Sigmoid colon (tissue), 7 donors: ENCODE data around the gene NRP2. TPM values are rescaled to one million over a fixed set of nuclear protein-coding genes. Genes with fewer than 3 reads are reported as not detected.
A peak's percentile ranks its signal among the peaks of the same experiment; 100 is the strongest.

Source experiments
- DNase-seq: peaks from one replicate; pipeline ENCODE4 v3.0.0-alpha.2; 2019
- H3K27ac ChIP-seq, 4 donors: fragments of 200-600 bp; sonication (generic); one replicate each; pipeline ENCODE4 v1.5.1; 2016 to 2019; ENCODE audit warnings: mild to moderate bottlenecking in 1 of 4
- H3K27me3 ChIP-seq, 3 donors: fragments of 200-600 bp; sonication (generic); one replicate each; pipeline ENCODE4 v1.5.1; 2019; ENCODE audit warnings: mild to moderate bottlenecking in 1 of 3
- H3K36me3 ChIP-seq, 4 donors: fragments of 200-600 bp; sonication (generic); one replicate each; pipeline ENCODE4 v1.5.1; 2016 to 2019
- H3K4me1 ChIP-seq, 4 donors: fragments of 200-600 bp; sonication (generic); one replicate each; pipeline ENCODE4 v1.5.1; 2017 to 2019
- H3K4me3 ChIP-seq, 4 donors: fragments of 200-600 bp; sonication (generic); one replicate each; pipeline ENCODE4 v1.5.1; 2017 to 2019; ENCODE audit warnings: mild to moderate bottlenecking in 2 of 4, moderate library complexity in 1 of 4
- H3K9me3 ChIP-seq, 4 donors: fragments of 200-600 bp in 3 of 4; sonication (generic) in 3 of 4; one replicate each; pipeline versions ENCODE4 v1.5.1 to v1.6.1; 2013 to 2019
- CTCF ChIP-seq, 4 experiments: fragments of 450-650 bp in 3 of 4; fragments of 200-600 bp in 1 of 4; IDR thresholded peaks; one replicate each; pipeline ENCODE4 v1.5.1; 2016 to 2019; ENCODE audit warnings: antibody characterized with exemption in 4 of 4, mild to moderate bottlenecking in 3 of 4, moderate library complexity in 2 of 4
- EP300 ChIP-seq, 4 donors: sonication (generic); formaldehyde crosslinking; IDR thresholded peaks; one replicate each; pipeline ENCODE4 v1.6.1; 2017; ENCODE audit warnings: antibody characterized with exemption in 4 of 4
- POLR2A ChIP-seq, 2 donors: fragments of 450-650 bp; IDR thresholded peaks; one replicate each; pipeline ENCODE4 v1.6.1; 2016; ENCODE audit warnings: antibody characterized with exemption in 2 of 2, mild to moderate bottlenecking in 2 of 2, moderate library complexity in 2 of 2
- POLR2AphosphoS5 ChIP-seq, 4 donors: sonication (generic); formaldehyde crosslinking; IDR thresholded peaks; one replicate each; pipeline ENCODE4 v1.6.1; 2017; ENCODE audit warnings: antibody characterized with exemption in 4 of 4
- WGBS, 2 donors: extraction: QIAGEN DNeasy Blood & Tissue Kit; methylation state at CpG; one replicate each; pipeline ENCODE4 v1.1.7; 2013; 5-methylcytosine and 5-hydroxymethylcytosine counted together
- intact Hi-C: fragments of 100-400 bp; cut with DNase I; formaldehyde crosslinking; loops from one replicate; pipeline ENCODE4 v1.15.1; 2023
- polyA plus RNA-seq, 3 donors: library from polyadenylated mRNA; stranded (reverse); fragments of 200-250 nt; gene quantifications; one replicate each; pipeline ENCODE4 v1.2.3, GENCODE V29; 2013
- total RNA-seq, 4 donors: library from RNA; depleted of rRNA; stranded (reverse); fragments of >200 nt; gene quantifications; one replicate each; pipeline ENCODE4 v1.1.0, GENCODE V29; 2016
- donor health status: healthy with polysubstance abuse.
- donor health status: Bipolar disorder and iron deficiency.
- donor health status: healthy.

Gene NRP2
- total and polyA plus RNA-seq, 7 donors = 2.5 to 348 (median 207) TPM

GRCh38 chr2:205727174-205727573, 44.9 kb downstream of the NRP2 start:
- no peak overlapping the region for H3K4me3 ChIP-seq
- intact Hi-C loops = no loop called here
- H3K27ac ChIP-seq = peak overlapping the region; percentile 83 to 99 (median 94)
- H3K27me3 ChIP-seq = no peaks in the 10 kb centered on the region
- no peaks in the 10 kb centered on the region for H3K9me3 ChIP-seq
- H3K36me3 ChIP-seq = peaks cover 48 to 97% (median 74%) of the 10 kb centered on the region in 4 donors
- H3K4me1 ChIP-seq = peaks cover 0 to 100% (median 95%) of the 10 kb centered on the region in 4 donors
- WGBS, 2 donors = 41 to 83% methylated on average over 2 of the region's 2 CpGs
- TF ChIP-seq POLR2AphosphoS5 (IDR thresholded peaks at IDR 0.05) = no peak
- TF ChIP-seq CTCF (IDR thresholded peaks at IDR 0.05) = no peak
- no peak for TF ChIP-seq POLR2A (IDR thresholded peaks at IDR 0.05)
- no peak for TF ChIP-seq EP300 (IDR thresholded peaks at IDR 0.05)
- no peak for DNase-seq

- intact Hi-C loops = no loop called here
- TF ChIP-seq CTCF (IDR thresholded peaks at IDR 0.05) (no peak), POLR2AphosphoS5 (IDR thresholded peaks at IDR 0.05) (peak in 1 of 4 donors; percentile 3)
- H3K4me3 ChIP-seq = no peak overlapping the region
- H3K4me1 ChIP-seq = peaks cover 0 to 100% (median 95%) of the 10 kb centered on the region in 4 donors
- peak overlapping the region; percentile 83 to 99 (median 94) for H3K27ac ChIP-seq
- H3K36me3 ChIP-seq = peaks cover 37 to 91% (median 67%) of the 10 kb centered on the region in 4 donors
- H3K9me3 ChIP-seq = no peaks in the 10 kb centered on the region
- DNase-seq = no peak
- no peaks in the 10 kb centered on the region for H3K27me3 ChIP-seq
- WGBS, 2 donors = 91 to 92% methylated on average over 7 of the region's 7 CpGs
Measured at GRCh38 chr2:205728366-205728765, 46.1 kb downstream of the NRP2 start.

- H3K9me3 ChIP-seq = no peaks in the 10 kb centered on the region
- H3K27ac ChIP-seq = peak overlapping the region; percentile 83 to 99 (median 94)
- intact Hi-C loops = loop anchor here (5.0 kb wide), 1 partner anchor 43 kb away; no protein-coding TSS in a partner anchor
- no peak for DNase-seq
- H3K27me3 ChIP-seq = no peaks in the 10 kb centered on the region
- H3K4me3 ChIP-seq = no peak overlapping the region
- peaks cover 0 to 98% (median 98%) of the 10 kb centered on the region in 4 donors for H3K4me1 ChIP-seq
- 84 to 90% methylated on average over 9 of the region's 9 CpGs for WGBS, 2 donors
- H3K36me3 ChIP-seq = peaks cover 33 to 77% (median 52%) of the 10 kb centered on the region in 4 donors
- no peak for TF ChIP-seq EP300 (IDR thresholded peaks at IDR 0.05)
- peak in 1 of 4 donors; percentile 2 for TF ChIP-seq POLR2AphosphoS5 (IDR thresholded peaks at IDR 0.05)
- no peak for TF ChIP-seq CTCF (IDR thresholded peaks at IDR 0.05)
- no peak for TF ChIP-seq POLR2A (IDR thresholded peaks at IDR 0.05)
Measured at GRCh38 chr2:205730191-205730590, 47.9 kb downstream of the NRP2 start.

GRCh38 chr2:205730701-205731582, 48.6 kb downstream of the NRP2 start:
- H3K27ac ChIP-seq = peak overlapping the region; percentile 83 to 99 (median 94)
- H3K27me3 ChIP-seq = no peaks in the 10 kb centered on the region
- peak in 2 of 4 donors; percentile 25 to 29 for TF ChIP-seq POLR2AphosphoS5 (IDR thresholded peaks at IDR 0.05)
- no peak for TF ChIP-seq POLR2A (IDR thresholded peaks at IDR 0.05)
- H3K4me3 ChIP-seq = no peak overlapping the region
- intact Hi-C loops = loop anchor here (5.0 kb wide), 1 partner anchor 44 kb away; no protein-coding TSS in a partner anchor
- H3K36me3 ChIP-seq = peaks cover 25 to 74% (median 47%) of the 10 kb centered on the region in 4 donors
- no peak for DNase-seq
- H3K9me3 ChIP-seq = no peaks in the 10 kb centered on the region
- 74 to 82% methylated on average over 9 of the region's 9 CpGs for WGBS, 2 donors
- peaks cover 0 to 98% (median 97%) of the 10 kb centered on the region in 4 donors for H3K4me1 ChIP-seq

- Histone ChIP-seq H3K4me3 (no peak overlapping the region), H3K36me3 (peaks cover 20 to 74% (median 46%) of the 10 kb centered on the region in 4 donors), H3K27me3 (no peaks in the 10 kb centered on the region), H3K27ac (peak overlapping the region; percentile 83 to 99 (median 94)), H3K9me3 (no peaks in the 10 kb centered on the region), H3K4me1 (peaks cover 0 to 98% (median 97%) of the 10 kb centered on the region in 4 donors)
- TF ChIP-seq POLR2AphosphoS5 (IDR thresholded peaks at IDR 0.05) = no peak
- no peak for TF ChIP-seq CTCF (IDR thresholded peaks at IDR 0.05)
- no peak for TF ChIP-seq POLR2A (IDR thresholded peaks at IDR 0.05)
- no peak for TF ChIP-seq EP300 (IDR thresholded peaks at IDR 0.05)
- no peak for DNase-seq
- 59 to 74% methylated on average over 4 of the region's 4 CpGs for WGBS, 2 donors
- intact Hi-C loops = loop anchor here (5.0 kb wide), 1 partner anchor 44 kb away; no protein-coding TSS in a partner anchor
Measured at GRCh38 chr2:205731583-205731981, 49.3 kb downstream of the NRP2 start.
